Astrocyte of the hippocampus (primary cell): Measurements from ENCODE around the gene FSCB.
"Not testable (repeated sequence)": the region's sequence is repeated elsewhere in the genome, so short reads cannot be mapped to it uniquely, and the experiment has no call there.

ENCODE experiments used
- DNase-seq: peaks from one replicate; pipeline ENCODE4 v3.0.0; 2011; ENCODE audit warnings: low read depth, low spot score

Gene FSCB

GRCh38 chr14:44507183-44507582 lies at the start of gene FSCB:
Gene FSCB, minus strand, starts transcription at chr14:44507283. Its CDS starts 296 bp downstream, at chr14:44506987.
- DNase-seq, result no peak

GRCh38 chr14:44531658-44532057 lies 24.6 kb upstream of the FSCB start:
- DNase-seq, result no peak

GRCh38 chr14:44530475-44530874 lies 23.4 kb upstream of the FSCB start:
- no peak for DNase-seq

GRCh38 chr14:44529026-44529425 lies 21.9 kb upstream of the FSCB start:
- DNase-seq, result peak; percentile 25

- DNase-seq, result no peak
Observed at GRCh38 chr14:44528180-44528579, 21.1 kb upstream of the FSCB start.

- no peak for DNase-seq
Observed at GRCh38 chr14:44525237-44525636, 18.2 kb upstream of the FSCB start.

GRCh38 chr14:44515668-44516067 lies 8.6 kb upstream of the FSCB start:
- not testable (repeated sequence) for DNase-seq

- no peak for DNase-seq
Observed at GRCh38 chr14:44508834-44509233, 1.8 kb upstream of the FSCB start.

- DNase-seq, result no peak
Observed at GRCh38 chr14:44505588-44505987, 1.5 kb downstream of the FSCB start.

- DNase-seq, result no peak
Observed at GRCh38 chr14:44497148-44497547, 9.9 kb downstream of the FSCB start.

GRCh38 chr14:44494137-44494536 lies 12.9 kb downstream of the FSCB start:
- no peak for DNase-seq

- no peak for DNase-seq
Observed at GRCh38 chr14:44490966-44491365, 16.1 kb downstream of the FSCB start.

- no peak for DNase-seq
Observed at GRCh38 chr14:44477953-44478352, 29.1 kb downstream of the FSCB start.

- DNase-seq, result no peak
Observed at GRCh38 chr14:44468771-44469170, 38.3 kb downstream of the FSCB start.

- DNase-seq, result no peak
Observed at GRCh38 chr14:44463356-44464004, 43.6 kb downstream of the FSCB start.

- DNase-seq, result no peak
Observed at GRCh38 chr14:44462381-44462780, 44.7 kb downstream of the FSCB start.

- no peak for DNase-seq
Observed at GRCh38 chr14:44461811-44462210, 45.3 kb downstream of the FSCB start.
